Right lobe of liver (tissue), 6 donors: Measurements from ENCODE around the gene TTLL5. TPM values are rescaled to one million over a fixed set of nuclear protein-coding genes. Genes with fewer than 3 reads are reported as not detected.

Experiments used
- ATAC-seq, 4 donors: fragments of 200-7000 bp; cut with Tn5 transposase; one replicate each; pipeline ENCODE4 v1.9.1; 2020; ENCODE audit warnings: mild to moderate bottlenecking in 4 of 4, moderate library complexity in 4 of 4
- DNase-seq, 3 donors: peaks; one replicate each; pipeline ENCODE4 v3.0.0-alpha.2; 2020
- H3K27ac ChIP-seq, 3 donors: fragments of 200-600 bp; one replicate each; pipeline ENCODE4 v1.8.0; 2022
- H3K27me3 ChIP-seq, 2 donors: fragments of 200-600 bp; one replicate each; pipeline ENCODE4 v1.8.0; 2022
- H3K36me3 ChIP-seq, 4 donors: fragments of 200-600 bp; sonication (generic) in 1 of 4; one replicate each; pipeline versions ENCODE4 v1.5.1 to v1.8.0; 2017 to 2022; ENCODE audit warnings: control low read depth in 1 of 4
- H3K4me1 ChIP-seq, 4 donors: fragments of 200-600 bp; sonication (generic) in 1 of 4; one replicate each; pipeline versions ENCODE4 v1.5.1 to v1.8.0; 2017 to 2022; ENCODE audit warnings: control low read depth in 1 of 4
- H3K4me3 ChIP-seq, 3 donors: fragments of 200-600 bp; one replicate each; pipeline ENCODE4 v1.8.0; 2022
- H3K9me3 ChIP-seq, 4 donors: fragments of 200-600 bp; sonication (generic) in 1 of 4; one replicate each; pipeline versions ENCODE4 v1.5.1 to v1.8.0; 2017 to 2022; ENCODE audit warnings: control low read depth in 1 of 4
- CTCF ChIP-seq, 4 donors: fragments of 200-600 bp in 3 of 4; fragments of 450-650 bp in 1 of 4; IDR thresholded peaks; one replicate each; pipeline versions ENCODE4 v1.5.1 to v1.8.0; 2016 to 2022; ENCODE audit warnings: antibody characterized with exemption in 4 of 4, mild to moderate bottlenecking in 2 of 4
- POLR2A ChIP-seq: fragments of 450-650 bp; IDR thresholded peaks from one replicate; pipeline ENCODE4 v1.6.1; 2017; ENCODE audit warnings: antibody characterized with exemption, mild to moderate bottlenecking
- WGBS: methylation state at CpG from one replicate; pipeline ENCODE4 v1.1.6; 2018; ENCODE audit warnings: low coverage, low lambda C conversion rate; ENCODE audit not compliant: insufficient coverage; ENCODE audit errors: missing lambda C conversion rate; 5-methylcytosine and 5-hydroxymethylcytosine counted together
- intact Hi-C, 2 donors: fragments of 100-400 bp; cut with DNase I; formaldehyde crosslinking; loops; one replicate each; pipeline versions ENCODE4 v1.11.2 to v1.14.1; 2022
- total RNA-seq, 6 experiments: library from RNA; depleted of rRNA in 2 of 6; stranded (reverse); fragments of >200 nt in 2 of 6; fragmentation: NEBNext Ultra II Directional in 3 of 6; extraction: Animal tissue kit (Norgen Biotek cat#: 25700) in 3 of 6; gene quantifications; one replicate each; pipeline versions ENCODE4 v1.1.0 to v1.2.4, GENCODE V29; 2016 to 2023
- donor health status: DM: no; HTN: yes; CAD: no.
- donor health status: DM: no; HTN: no; CAD: no.
- donor health status: DM: no; HTN: no; CAD: no.
- donor health status: DM: no; HTN: yes; CAD: no.
- donor health status: DM: no; HTN: yes; CAD: no.

The TTLL5 gene
- total RNA-seq, 6 experiments from 2014 or later = 7.4 to 13.8 (median 11.9) TPM

- peaks cover 0 to 3% (median 0%) of the 10 kb centered on the region in 4 donors for H3K4me1 ChIP-seq
- H3K27ac ChIP-seq = no peak overlapping the region
- H3K9me3 ChIP-seq = no peaks in the 10 kb centered on the region
- DNase-seq (no peak), ATAC-seq (no peak)
- H3K36me3 ChIP-seq = no peaks in the 10 kb centered on the region
- TF ChIP-seq POLR2A (no peak), CTCF (IDR thresholded peaks at IDR 0.05) (no peak)
- H3K27me3 ChIP-seq = no peaks in the 10 kb centered on the region
- WGBS = 91% methylated on average over 3 of the region's 3 CpGs
- intact Hi-C loops = loop anchor here (5.0 to 10.0 kb wide), 2 partner anchors 68 to 75 kb away; partner anchors contain the start of genes IFT43 (in 1 of the 2) and TGFB3 (in 1 of the 2)
- H3K4me3 ChIP-seq = no peak overlapping the region
Measured at GRCh38 chr14:75909630-75910029, 248.6 kb downstream of the TTLL5 start.

GRCh38 chr14:75910048-75910447 lies 249.0 kb downstream of the TTLL5 start:
- ATAC-seq = no peak
- Histone ChIP-seq H3K27me3 (no peaks in the 10 kb centered on the region), H3K27ac (no peak overlapping the region), H3K4me1 (peaks cover 0 to 3% (median 0%) of the 10 kb centered on the region in 4 donors), H3K36me3 (no peaks in the 10 kb centered on the region), H3K9me3 (no peaks in the 10 kb centered on the region), H3K4me3 (no peak overlapping the region)
- TF ChIP-seq POLR2A = no peak
- TF ChIP-seq CTCF (IDR thresholded peaks at IDR 0.05) = no peak
- intact Hi-C loops = no loop called here
- no peak for DNase-seq
- WGBS = 81% methylated on average over 2 of the region's 2 CpGs

- Histone ChIP-seq H3K4me1 (peaks cover 0 to 2% (median 0%) of the 10 kb centered on the region in 4 donors), H3K27me3 (no peaks in the 10 kb centered on the region), H3K27ac (no peak overlapping the region), H3K4me3 (no peak overlapping the region), H3K9me3 (no peaks in the 10 kb centered on the region), H3K36me3 (no peaks in the 10 kb centered on the region)
- intact Hi-C loops = no loop called here
- ATAC-seq (no peak), DNase-seq (no peak)
- 78% methylated on average over 5 of the region's 7 CpGs for WGBS
- TF ChIP-seq POLR2A = no peak
- no peak for TF ChIP-seq CTCF (IDR thresholded peaks at IDR 0.05)
Measured at GRCh38 chr14:75911883-75912282, 250.8 kb downstream of the TTLL5 start.

GRCh38 chr14:75913183-75913582 lies 252.1 kb downstream of the TTLL5 start:
- no peak for DNase-seq
- intact Hi-C loops = no loop called here
- no peak overlapping the region for H3K27ac ChIP-seq
- H3K4me3 ChIP-seq = no peak overlapping the region
- no peaks in the 10 kb centered on the region for H3K4me1 ChIP-seq
- H3K36me3 ChIP-seq = no peaks in the 10 kb centered on the region
- H3K27me3 ChIP-seq = no peaks in the 10 kb centered on the region
- no peak for ATAC-seq
- no peaks in the 10 kb centered on the region for H3K9me3 ChIP-seq
- 100% methylated on average over 2 of the region's 2 CpGs for WGBS
- no peak for TF ChIP-seq CTCF (IDR thresholded peaks at IDR 0.05)
- TF ChIP-seq POLR2A = no peak

- TF ChIP-seq CTCF (IDR thresholded peaks at IDR 0.05) (no peak), POLR2A (no peak)
- DNase-seq (no peak), ATAC-seq (peak in 1 of 4 donors; percentile 67)
Measured at GRCh38 chr14:75915045-75915444, 254.0 kb downstream of the TTLL5 start.

More at GRCh38 chr14:75915045-75915444, 254.0 kb downstream of the TTLL5 start:
- WGBS = 100% methylated on average over 2 of the region's 2 CpGs
- Histone ChIP-seq H3K27ac (no peak overlapping the region), H3K27me3 (no peaks in the 10 kb centered on the region), H3K36me3 (no peaks in the 10 kb centered on the region), H3K4me1 (no peaks in the 10 kb centered on the region), H3K9me3 (no peaks in the 10 kb centered on the region), H3K4me3 (no peak overlapping the region)
- intact Hi-C loops = no loop called here
